GM18519 (cell line): ENCODE measurements around the gene CNGA1.

ENCODE experiments used
- ATAC-seq: cut with Tn5 transposase; IDR thresholded peaks from one replicate; pipeline ENCODE4 v1.9.1; 2021; ENCODE audit warnings: mild to moderate bottlenecking, moderate library complexity; ENCODE audit not compliant: unreplicated experiment, low FRiP score

CNGA1 gene

DNA sequence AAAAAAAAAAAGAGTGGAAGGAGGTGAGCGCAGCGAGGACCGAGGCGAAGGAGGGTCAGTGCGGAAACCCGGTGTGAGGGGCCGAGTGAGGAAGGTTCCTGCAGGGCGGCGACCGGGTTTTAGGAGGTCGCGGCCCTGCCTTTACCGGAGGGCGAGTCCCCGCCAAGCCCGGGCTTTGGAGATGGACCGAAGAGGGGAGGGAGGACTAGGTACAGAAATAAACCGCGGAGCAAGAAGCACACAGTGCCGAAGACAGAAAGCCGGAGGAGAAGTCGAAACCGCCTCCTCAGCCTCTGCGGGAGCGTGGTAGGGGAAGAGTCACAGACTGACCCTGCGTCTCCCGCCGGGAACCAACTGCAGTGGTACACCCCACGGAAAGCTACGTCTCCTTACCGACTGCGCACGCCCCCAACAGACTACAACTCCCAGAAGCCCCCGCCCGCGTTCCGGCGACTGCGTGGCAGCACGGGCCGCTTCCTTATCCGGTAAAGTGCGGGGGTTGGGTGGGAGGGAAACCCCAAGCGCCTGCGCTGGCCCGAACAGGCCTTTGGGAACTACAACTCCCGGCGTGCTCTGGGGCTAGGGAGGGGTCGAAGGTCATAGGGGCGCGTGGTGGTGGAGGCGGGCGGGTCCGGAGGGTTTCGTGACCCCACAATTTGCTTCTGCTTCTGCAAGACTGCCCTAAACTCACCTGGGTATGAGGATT, 102.1 kb downstream of the CNGA1 start, which contains the start of gene NFXL1:
NFXL1 (minus strand) TSS at position 364 of the 706 bp plus-strand sequence. CDS start 380 bp downstream, outside the sequence.
- ATAC-seq, result peak; percentile 93

DNA sequence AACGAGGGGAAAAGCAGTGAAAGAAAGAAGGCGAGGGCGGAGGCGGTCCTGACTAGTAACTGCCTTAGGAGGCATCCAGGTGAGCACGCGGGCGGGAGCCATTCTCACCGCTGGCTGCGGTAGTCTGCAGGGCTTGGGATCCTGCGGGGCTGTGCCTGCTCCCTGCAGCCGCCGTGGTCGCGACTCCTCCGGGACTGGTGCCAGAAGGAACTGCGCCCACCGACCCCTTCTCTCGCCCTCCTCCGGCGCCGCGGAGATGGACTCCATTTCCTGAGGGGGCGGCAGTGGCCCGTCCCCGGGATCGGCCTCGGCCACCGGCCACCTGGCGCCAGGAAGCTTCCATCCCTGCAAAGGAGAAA, 102.6 kb downstream of the CNGA1 start:
- peak; percentile 14 for ATAC-seq

DNA sequence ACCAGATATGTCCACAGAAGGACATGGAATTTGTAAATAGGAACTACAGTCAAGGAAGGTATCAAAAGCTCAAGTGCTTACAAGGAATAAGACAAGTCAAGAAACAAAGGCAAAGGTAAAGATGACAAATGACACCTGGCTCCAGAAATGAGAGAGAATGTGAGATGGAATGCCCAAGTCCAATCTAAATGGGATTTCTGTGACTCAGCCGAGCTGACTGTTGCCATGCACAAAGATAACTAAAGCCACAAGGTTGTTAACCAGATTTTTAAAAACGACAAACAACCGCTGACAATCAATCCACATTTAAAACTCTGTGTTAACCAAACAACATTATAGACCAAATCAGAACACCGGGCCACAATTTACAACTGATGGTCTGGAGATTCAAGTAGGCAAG, 103.2 kb downstream of the CNGA1 start:
- ATAC-seq, result no peak

DNA sequence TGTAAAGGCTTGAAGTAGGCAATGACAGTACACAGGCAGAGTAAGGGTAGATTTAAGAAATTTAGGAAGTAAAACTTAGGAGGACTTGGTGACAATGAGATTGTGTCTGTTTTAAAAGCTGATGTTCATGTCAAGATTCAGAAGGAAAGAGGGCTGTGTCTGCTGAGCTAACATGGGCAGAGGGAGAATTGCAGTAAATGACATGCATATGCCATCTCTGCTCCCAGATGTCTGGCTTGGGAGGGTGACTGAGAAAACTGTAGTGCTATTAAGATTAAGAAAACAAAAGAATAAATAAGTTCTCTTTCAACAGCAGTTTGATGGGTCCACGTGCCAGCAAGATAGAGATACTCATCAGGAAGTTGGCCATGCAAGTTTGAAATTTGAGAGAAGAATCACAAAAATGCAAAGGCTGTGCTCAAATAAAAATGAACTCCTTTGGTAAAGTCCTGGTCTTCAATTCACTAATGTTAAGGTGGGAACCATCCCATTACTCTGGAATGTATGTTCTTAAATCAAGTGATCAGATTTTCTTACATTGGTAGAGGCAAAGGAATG, 109.3 kb downstream of the CNGA1 start:
- no peak for ATAC-seq

DNA sequence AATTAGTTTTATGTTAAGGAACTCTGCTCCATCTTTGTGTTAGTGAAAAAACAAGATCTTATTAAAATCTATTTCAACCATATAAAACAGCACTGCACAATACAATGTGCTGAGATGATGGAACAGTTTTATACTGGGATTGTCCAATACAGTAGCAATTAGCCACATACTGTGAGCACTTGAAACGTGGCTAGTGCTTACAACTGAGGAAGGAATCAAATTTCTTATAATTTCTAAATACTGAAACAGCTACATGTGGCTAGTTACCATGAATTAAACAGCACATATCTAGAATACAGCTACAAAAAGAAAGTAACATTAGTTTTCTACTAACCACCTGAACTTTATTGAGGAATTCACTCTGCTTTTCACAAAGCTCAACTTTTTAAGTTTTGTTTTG, 116.8 kb downstream of the CNGA1 start:
- ATAC-seq, result no peak

DNA sequence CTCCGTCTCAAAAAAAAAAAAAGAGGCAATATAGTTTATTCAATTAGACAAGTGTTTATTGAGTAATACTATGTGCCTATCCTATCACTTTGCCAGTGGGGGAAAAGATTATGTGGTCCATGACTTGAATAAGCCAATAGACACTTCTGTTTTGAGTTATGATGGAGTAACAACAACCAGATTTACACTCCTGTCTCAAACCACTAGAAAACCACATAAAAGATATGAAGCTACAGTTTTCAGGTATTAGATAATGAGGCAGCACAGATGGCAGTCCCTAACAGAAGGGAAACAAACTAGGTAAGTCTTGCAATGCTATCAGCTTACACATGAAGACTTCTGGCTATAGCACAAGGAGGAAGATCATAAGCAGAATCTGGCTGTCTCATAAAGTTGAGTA, 124.6 kb downstream of the CNGA1 start:
- no peak for ATAC-seq
